DLD1 (cell line): ENCODE data around the gene PADI2.

Experiments used
- in situ Hi-C: cut with HindIII; loops from 2 replicates; pipeline ENCODE4 v1.10.0; 2017; ENCODE audit warnings: low sequenced_read_pairs

PADI2 gene

GRCh38 chr1:17119076-17119772, at the start of gene PADI2:
TSS of gene PADI2 (minus strand) at chr1:17119451. CDS start at chr1:17119371, 80 bp downstream.
- in situ Hi-C loops = no loop called here

DNA sequence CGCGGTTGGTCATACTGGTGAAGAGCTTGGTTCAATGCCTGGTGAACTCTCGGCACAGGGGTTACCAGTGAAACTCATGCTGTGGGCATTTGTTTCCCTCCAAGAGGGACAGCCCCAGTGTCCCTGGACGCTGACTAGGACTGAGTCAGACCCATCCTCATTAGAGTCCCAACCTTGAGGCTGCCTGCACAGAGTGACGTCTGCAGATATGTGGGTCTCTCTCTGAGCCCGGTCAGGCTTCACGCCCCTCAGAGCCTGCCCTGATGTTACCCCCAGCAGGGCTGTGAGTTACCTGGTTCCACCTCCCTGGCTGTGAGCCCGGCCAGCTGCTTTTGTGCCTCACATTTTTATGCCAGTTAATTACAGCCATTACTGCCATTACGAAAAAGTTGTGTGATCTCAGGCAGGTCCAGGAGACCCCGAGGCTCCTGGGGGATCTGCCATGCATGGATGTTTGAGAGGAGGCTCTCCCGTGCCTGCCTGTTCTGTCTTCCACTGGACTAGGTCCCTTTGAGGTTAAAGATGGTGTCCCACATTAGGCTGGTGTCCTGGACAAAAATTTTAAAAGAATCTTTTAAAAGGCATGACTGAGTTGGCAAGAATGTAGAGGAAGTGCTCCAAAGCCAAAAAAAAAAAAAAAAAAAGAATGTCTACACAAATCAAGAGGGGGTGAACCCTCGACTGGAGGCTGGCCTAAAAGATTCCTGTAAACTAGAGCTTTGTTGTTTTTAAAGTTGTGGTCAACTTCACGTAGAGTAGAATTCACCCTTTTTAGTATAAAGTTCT, 49.0 kb upstream of the PADI2 start:
- in situ Hi-C loops = no loop called here

DNA sequence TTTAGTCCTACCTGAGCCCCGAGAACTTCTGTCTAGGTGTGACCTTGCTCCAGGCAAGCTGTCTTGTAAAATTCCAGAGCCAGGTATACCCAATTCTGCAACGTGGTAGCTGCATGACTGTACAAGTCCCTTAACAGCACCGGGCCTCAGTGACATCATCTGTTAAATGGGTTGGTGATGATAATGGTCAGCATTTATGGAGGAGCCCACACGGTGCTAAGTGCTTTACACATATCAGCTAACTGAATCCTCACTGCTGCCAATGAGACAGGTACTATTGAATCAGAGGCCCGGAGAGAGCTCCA, 48.5 kb upstream of the PADI2 start:
- in situ Hi-C loops = no loop called here

DNA sequence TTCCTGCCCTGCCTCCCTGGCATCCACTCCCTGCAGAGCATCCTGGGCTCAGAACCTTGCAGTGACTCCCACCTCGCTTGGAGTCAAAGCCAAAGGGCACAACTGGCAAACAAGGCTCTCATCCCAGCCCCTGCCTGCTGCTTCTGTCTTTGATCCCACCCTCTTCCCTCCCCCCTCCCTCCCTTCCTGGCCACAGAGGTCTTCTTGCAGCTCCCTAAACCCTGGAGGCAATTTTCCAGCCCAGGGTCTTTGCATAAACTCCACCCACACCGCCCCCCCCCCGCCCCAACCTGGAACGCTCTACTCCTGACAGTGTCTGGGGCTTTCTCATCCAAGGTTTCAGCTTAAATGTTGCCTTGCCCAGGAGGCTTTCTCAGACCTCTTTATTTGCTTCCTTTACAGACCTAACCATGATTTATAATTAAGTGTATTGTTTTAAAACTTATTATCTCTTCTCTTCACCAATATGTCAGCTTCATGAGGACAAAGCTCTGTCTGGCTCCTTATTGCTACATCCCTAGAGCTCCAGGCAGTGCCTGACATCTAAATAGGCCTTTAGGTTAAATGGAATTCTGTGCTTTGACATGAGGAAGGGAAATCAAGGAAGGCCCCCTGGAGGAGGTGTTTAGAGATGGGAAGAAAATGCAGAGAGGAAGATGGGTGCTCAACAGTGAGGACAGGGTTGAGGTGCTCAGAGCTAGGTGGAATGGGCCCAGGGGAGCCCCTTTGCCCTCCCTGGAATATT, 48.0 kb upstream of the PADI2 start:
- in situ Hi-C loops = no loop called here

GRCh38 chr1:17165823-17166222, 46.6 kb upstream of the PADI2 start:
- in situ Hi-C loops = no loop called here

- in situ Hi-C loops = no loop called here
These were observed 44.8 kb upstream of the PADI2 start for GRCh38 chr1:17163789-17164666.

- in situ Hi-C loops = no loop called here
These were observed 44.1 kb upstream of the PADI2 start for GRCh38 chr1:17163371-17163770.

DNA sequence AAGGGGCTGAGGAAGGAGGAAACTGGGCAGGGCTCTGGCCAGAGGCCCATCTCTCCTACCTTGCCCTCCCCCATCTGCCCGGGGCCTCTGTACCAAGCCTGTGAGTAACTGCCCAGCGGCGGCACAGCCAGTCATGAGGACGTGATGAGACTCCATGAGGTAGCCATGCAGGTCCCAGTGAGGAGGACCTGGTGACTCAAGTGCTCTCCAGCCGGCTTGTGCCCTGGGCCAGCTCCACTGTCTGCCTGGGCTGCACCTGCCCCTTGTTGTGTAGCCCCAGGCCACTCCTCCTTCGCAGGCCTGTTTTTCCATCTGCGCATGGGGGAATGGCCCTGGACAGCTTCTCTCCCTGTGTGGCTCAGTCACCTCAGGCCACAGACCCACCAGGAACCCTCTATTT, 43.7 kb upstream of the PADI2 start:
- in situ Hi-C loops = no loop called here

DNA sequence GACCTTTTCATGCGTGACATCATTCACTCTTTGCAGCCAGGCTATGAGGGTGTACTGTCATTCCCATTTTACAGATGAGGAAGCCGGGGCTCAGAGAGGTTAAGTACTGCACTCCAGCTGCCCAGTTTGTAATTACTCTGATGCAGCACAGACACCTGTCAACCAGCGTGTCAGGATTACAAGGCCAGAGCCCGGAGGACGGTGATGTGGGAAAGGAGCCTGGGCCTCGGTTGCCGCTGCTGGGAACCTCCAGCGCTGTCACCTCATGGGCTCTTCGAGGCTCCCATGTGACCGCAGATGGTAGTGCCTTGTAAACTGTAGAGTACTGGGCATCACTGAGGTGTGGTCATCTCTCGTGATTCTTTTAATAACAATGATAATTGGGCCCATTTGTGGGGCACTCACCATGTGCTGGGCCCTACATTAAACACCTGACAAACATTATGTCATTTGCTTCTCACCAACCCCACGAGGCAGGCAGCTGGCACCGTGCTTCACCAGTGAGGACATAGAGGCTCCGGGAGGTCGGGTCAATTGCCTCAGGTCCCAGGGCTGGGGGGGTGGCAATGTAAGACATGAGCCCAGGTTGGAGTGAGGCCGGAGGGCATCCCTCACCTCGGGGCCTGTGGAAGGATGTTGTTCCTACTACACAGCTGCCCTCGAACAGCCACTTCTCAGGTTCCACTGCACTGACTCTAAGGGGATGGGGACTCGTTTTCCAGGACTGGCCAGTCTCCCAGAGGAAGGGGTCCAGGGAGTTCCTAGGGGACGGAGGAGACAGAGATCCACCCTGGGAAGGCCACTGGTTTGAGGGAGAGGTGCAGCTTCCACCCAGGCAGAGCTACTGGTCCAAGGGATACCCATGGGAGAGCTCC, 42.9 kb upstream of the PADI2 start:
- in situ Hi-C loops = no loop called here

GRCh38 chr1:17161137-17161740, 42.0 kb upstream of the PADI2 start:
- in situ Hi-C loops = no loop called here

DNA sequence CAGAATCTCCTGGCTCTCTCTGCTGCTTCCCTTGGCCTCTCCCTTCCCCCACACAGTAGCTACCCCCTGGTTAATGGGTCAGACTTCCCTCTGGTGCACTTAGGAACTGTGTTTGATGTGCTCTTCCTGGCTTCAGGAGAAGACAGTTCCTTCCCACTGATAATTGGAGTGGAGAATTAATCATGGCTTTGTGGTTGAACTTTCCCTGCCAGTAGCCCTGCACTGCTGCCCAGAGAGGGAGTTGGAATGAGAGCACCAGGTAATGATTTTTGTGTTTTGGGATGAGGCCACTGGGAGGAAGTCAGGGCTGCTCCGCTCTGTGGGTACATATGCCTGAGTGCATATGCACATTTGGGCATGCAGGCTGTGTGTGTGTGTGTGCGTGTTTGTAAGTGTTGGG, 39.7 kb upstream of the PADI2 start:
- in situ Hi-C loops = no loop called here

DNA sequence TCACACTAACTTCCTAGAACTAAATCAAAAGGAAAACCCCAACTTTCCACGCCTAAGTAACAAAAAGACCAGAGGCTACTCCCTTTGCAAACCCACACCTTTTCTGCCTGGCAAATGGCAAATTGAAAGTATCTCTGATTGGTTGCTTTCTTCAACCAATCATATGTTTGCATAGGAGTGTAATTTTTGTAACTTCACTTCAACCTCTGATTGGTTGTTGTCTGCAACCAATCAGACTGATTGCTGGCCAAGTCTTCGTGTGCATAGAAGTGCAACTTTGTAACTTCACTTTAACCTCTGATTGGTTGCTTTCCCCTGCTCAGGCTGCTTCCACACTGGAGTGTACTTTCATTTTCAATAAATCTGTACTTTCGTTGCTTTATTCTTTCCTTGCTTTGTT, 36.9 kb upstream of the PADI2 start:
- in situ Hi-C loops = no loop called here

DNA sequence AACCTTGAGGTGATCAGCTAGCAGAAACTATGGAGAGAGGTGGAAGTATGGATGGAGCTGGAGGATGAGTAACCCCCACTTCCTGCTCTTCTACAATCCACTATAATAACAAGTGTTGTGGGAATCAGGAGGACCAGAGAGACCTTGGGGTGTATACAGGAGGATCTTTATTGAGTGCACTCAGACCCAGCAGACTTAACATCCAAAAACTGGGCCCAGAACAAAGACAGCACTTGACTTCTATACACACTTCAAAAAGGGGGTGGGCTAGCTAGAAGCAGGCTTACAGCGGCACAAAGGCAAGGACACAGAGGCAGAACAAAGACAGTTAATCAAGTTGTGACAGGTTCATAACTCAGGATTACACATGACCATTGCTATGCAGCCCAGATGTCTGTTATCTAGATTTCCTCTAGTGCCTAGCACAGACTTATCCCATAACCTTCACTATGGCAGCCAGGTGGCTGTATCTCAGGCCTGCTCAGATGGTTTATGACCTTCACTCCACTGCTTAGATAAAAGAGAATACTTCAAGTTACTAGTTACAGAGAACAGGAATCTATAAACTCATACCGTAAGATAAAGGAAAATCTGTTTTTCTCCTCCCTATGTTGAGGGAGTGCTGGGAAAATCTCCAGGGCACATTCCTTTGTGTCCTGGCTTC, 36.1 kb upstream of the PADI2 start:
- in situ Hi-C loops = no loop called here

- in situ Hi-C loops = no loop called here
These were observed 30.5 kb upstream of the PADI2 start for GRCh38 chr1:17149771-17150170.

DNA sequence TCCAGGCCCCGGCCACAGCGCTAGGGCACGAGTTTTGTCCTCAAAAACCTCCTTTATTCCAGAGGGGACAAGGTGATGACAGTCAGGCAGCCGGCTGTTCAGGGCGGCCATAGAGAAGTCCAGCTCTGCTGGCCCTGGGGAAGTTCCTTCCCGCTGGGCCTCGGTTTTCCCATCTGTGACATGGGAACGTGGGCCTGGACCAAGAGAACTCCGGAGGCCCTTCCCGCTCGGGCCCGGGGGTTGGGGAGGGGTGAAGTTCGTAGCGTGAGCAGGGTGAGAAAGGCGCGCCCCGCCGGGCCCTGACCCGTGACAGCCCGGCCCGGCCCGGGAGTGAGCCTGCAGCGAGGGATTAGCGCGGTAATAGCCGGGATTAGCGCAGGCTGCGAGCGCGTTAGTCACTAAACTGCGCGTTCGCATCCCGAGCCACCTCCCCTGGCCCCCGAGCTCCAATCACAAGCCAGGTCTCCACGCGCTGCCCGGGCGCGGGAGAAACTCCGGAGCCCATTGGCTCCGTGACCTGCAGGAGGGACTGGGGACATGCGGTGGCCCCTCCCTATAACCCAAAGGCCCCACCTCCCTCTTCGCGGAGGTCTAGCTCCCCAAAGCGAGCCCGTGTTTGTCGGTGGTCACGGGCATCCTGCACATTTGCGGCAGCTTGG, 29.8 kb upstream of the PADI2 start:
- in situ Hi-C loops = no loop called here

- in situ Hi-C loops = no loop called here
These were observed 26.4 kb upstream of the PADI2 start for GRCh38 chr1:17145648-17146047.

DNA sequence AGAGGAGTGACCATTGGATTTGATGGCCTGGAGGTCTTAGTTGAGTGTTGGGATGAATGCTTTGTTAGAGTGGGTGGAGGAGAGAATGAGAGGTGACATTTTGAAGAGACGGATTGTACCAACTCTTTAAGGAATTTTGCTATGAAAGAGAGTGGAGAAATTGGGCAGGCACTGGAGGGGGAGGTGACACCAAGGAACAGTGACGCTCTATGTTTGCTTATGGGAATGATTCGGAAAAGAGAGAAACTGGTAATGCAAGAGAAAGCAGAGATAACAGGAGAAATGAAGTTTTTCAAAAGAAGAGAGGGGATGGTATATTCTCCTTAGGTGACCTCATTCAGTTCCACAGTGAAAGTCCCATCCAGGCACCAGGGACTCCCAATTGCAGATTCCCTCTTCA, 24.5 kb upstream of the PADI2 start:
- in situ Hi-C loops = no loop called here

DNA sequence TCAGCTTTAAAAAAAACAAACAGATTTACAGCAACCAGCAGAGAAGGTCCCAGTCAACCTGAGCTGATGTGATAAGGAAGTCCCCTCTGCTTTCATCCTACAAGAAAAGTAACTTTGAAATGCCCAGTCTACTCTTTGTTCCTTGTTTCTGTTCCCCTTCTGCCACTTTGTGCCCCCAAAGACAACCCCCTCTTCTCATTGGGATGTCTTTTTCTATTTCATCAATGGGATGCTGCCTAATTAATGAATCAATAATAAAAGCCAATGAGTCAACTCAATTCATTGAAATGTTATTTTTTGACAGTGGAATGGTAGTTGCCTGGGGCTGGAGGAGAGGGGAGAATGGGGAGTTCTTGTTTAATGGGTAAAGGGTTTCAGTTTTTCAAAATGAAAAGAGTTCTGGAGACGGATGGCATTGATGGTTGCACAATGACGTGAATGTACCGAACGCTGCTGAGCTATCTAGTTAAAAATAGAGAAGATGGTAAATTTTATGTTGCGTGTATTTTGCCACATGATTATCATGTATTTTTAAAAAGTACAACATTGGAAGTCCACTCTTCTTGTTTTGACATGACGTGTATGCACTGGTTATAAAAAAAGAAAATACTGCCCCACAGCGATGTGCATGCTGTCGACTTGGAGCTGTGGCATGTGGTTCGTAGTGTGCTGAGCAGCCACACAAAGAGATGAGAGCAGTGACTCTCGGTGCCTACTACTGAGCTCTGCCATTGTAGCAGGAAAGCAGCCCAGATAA, 22.4 kb upstream of the PADI2 start:
- in situ Hi-C loops = no loop called here
